IMR-90 (cell line): ENCODE measurements around the gene FLT1. TPM values are rescaled to one million over a fixed set of nuclear protein-coding genes. Genes with fewer than 3 reads are reported as not detected.

Experiments
- ATAC-seq: fragments of 200-7000 bp; cut with Tn5 transposase; 2 replicates; pipeline ENCODE4 v1.9.1; 2020; ENCODE audit warnings: low read depth, mild to moderate bottlenecking, moderate library complexity
- BruUV-seq: library from RNA; stranded (reverse); fragments of 400-500 nt; replicated peaks from 2 replicates; lab custom pipeline; 2021; lab: Mats Ljungman, UMichigan
- CTCF ChIA-PET: fragments of 300-600 bp; formaldehyde crosslinking; extraction: SDS; loops from one replicate; lab custom pipeline; 2021; ENCODE audit warnings: antibody characterized with exemption; lab: Yijun Ruan, JAX
- POLR2A ChIA-PET: fragments of 300-600 bp; sonication (Branson Sonifier 250); formaldehyde crosslinking; loops from one replicate; lab custom pipeline; 2022; ENCODE audit warnings: antibody characterized with exemption; ENCODE audit not compliant: unreplicated experiment; lab: Charles Lee
- DNase-seq: peaks from one replicate; pipeline ENCODE4 v3.0.0; 2013
- H2AFZ ChIP-seq: replicated peaks from 2 replicates; pipeline ENCODE3; 2013; ENCODE audit warnings: low read length, mild to moderate bottlenecking; ENCODE audit not compliant: poor library complexity
- H2AK5ac ChIP-seq: 2 replicates; pipeline ENCODE4 v1.6.1; 2013; ENCODE audit warnings: low read depth, low read length, inconsistent platforms
- H2AK9ac ChIP-seq: replicated peaks from 2 replicates; pipeline ENCODE3; 2013; ENCODE audit warnings: mild to moderate bottlenecking, low read depth, low read length, moderate library complexity; ENCODE audit not compliant: poor library complexity
- H2BK120ac ChIP-seq: 2 replicates; pipeline ENCODE4 v1.6.1; 2013; ENCODE audit warnings: low read depth, low read length, inconsistent platforms
- H2BK15ac ChIP-seq: 3 replicates; pipeline ENCODE4 v1.6.1; 2013; ENCODE audit warnings: low read depth, low read length, inconsistent platforms
- H2BK20ac ChIP-seq: 2 replicates; pipeline ENCODE4 v1.6.1; 2013; ENCODE audit warnings: low read depth, mild to moderate bottlenecking, inconsistent platforms, low read length, moderate library complexity
- H2BK5ac ChIP-seq: 2 replicates; pipeline ENCODE4 v1.6.1; 2013; ENCODE audit warnings: mild to moderate bottlenecking, low read depth, low read length, inconsistent platforms; ENCODE audit not compliant: poor library complexity, severe bottlenecking
- H3K14ac ChIP-seq: replicated peaks from 2 replicates; pipeline ENCODE4 v1.6.1; 2013; ENCODE audit warnings: low read depth, low read length, inconsistent platforms
- H3K18ac ChIP-seq: 2 replicates; pipeline ENCODE4 v1.6.1; 2013; ENCODE audit warnings: low read depth, low read length, control low read depth
- H3K23ac ChIP-seq: 2 replicates; pipeline ENCODE4 v1.6.1; 2013; ENCODE audit warnings: low read depth, low read length, inconsistent platforms
- H3K27ac ChIP-seq: 2 replicates; pipeline ENCODE4 v1.5.1; 2013; ENCODE audit warnings: mild to moderate bottlenecking, control low read depth, low read length; ENCODE audit not compliant: insufficient read depth
- H3K27me3 ChIP-seq: 2 replicates; pipeline ENCODE4 v1.6.1; 2013; ENCODE audit warnings: low read length; ENCODE audit not compliant: control insufficient read depth, insufficient read depth
- H3K36me3 ChIP-seq: 2 replicates; pipeline ENCODE4 v1.6.1; 2013; ENCODE audit warnings: low read length, mixed read lengths; ENCODE audit not compliant: control insufficient read depth, insufficient read depth
- H3K4ac ChIP-seq: 2 replicates; pipeline ENCODE4 v1.6.1; 2013; ENCODE audit warnings: low read depth, low read length, inconsistent platforms
- H3K4me1 ChIP-seq: 2 replicates; pipeline ENCODE4 v1.6.1; 2013; ENCODE audit warnings: low read length, mixed read lengths; ENCODE audit not compliant: control insufficient read depth, insufficient read depth
- H3K4me2 ChIP-seq: 2 replicates; pipeline ENCODE4 v1.6.1; 2013; ENCODE audit warnings: low read depth, mild to moderate bottlenecking, control low read depth, low read length, moderate library complexity
- H3K4me3 ChIP-seq: 2 replicates; pipeline ENCODE4 v1.5.1; 2013; ENCODE audit warnings: low read depth, mild to moderate bottlenecking, control low read depth, low read length, moderate library complexity; ENCODE audit not compliant: insufficient read depth
- H3K56ac ChIP-seq: 2 replicates; pipeline ENCODE4 v1.6.1; 2013; ENCODE audit warnings: low read length, inconsistent platforms; ENCODE audit not compliant: insufficient read depth; ENCODE audit errors: extremely low read depth
- H3K79me1 ChIP-seq, 2 experiments: 2 replicates each; pipeline ENCODE4 v1.6.1; 2013; ENCODE audit warnings: low read length in 2 of 2, inconsistent platforms in 1 of 2, low read depth in 1 of 2
- H3K9ac ChIP-seq: 2 replicates; pipeline ENCODE4 v1.6.1; 2013; ENCODE audit warnings: low read depth, low read length, control low read depth
- H3K9me1 ChIP-seq: 2 replicates; pipeline ENCODE4 v1.6.1; 2013; ENCODE audit warnings: low read length, inconsistent platforms; ENCODE audit not compliant: insufficient read depth
- H3K9me3 ChIP-seq: 2 replicates; pipeline ENCODE4 v1.6.1; 2013; ENCODE audit warnings: low read length; ENCODE audit not compliant: control insufficient read depth, insufficient read depth
- H4K20me1 ChIP-seq: 2 replicates; pipeline ENCODE4 v1.6.1; 2013; ENCODE audit warnings: low read length, inconsistent platforms; ENCODE audit not compliant: insufficient read depth
- H4K5ac ChIP-seq: 2 replicates; pipeline ENCODE4 v1.6.1; 2013; ENCODE audit warnings: mild to moderate bottlenecking, low read depth, low read length, control low read depth
- H4K8ac ChIP-seq, 2 experiments: 2 replicates each; pipeline ENCODE4 v1.6.1; 2013; ENCODE audit warnings: low read depth in 2 of 2, low read length in 2 of 2, control low read depth in 1 of 2, inconsistent platforms in 1 of 2
- H4K91ac ChIP-seq: 2 replicates; pipeline ENCODE4 v1.6.1; 2013; ENCODE audit warnings: low read depth, low read length, inconsistent platforms; ENCODE audit not compliant: insufficient read depth
- CEBPB ChIP-seq: IDR thresholded peaks from 2 replicates; pipeline ENCODE4 v1.6.1; 2012; ENCODE audit warnings: low read depth, low read length, improper control_type of control experiment
- MAFK ChIP-seq: IDR thresholded peaks from 2 replicates; pipeline ENCODE4 v1.6.1; 2012; ENCODE audit warnings: low read depth, low read length, improper control_type of control experiment
- MXI1 ChIP-seq: IDR thresholded peaks from 2 replicates; pipeline ENCODE4 v1.6.1; 2012; ENCODE audit warnings: low read depth, mild to moderate bottlenecking, low read length, moderate library complexity, borderline replicate concordance
- RAD21 ChIP-seq: IDR thresholded peaks from 2 replicates; pipeline ENCODE4 v1.6.1; 2012; ENCODE audit warnings: low read length, improper control_type of control experiment
- RCOR1 ChIP-seq: IDR thresholded peaks from 2 replicates; pipeline ENCODE4 v1.6.1; 2012; ENCODE audit warnings: mild to moderate bottlenecking, low read length, improper control_type of control experiment; ENCODE audit not compliant: insufficient replicate concordance
- SMC3 ChIP-seq: fragments of 150-350 bp; IDR thresholded peaks from 2 replicates; pipeline ENCODE4 v1.6.1; 2016; ENCODE audit warnings: low read depth, mild to moderate bottlenecking, antibody characterized with exemption, low read length, moderate library complexity
- USF2 ChIP-seq: fragments of 150-350 bp; IDR thresholded peaks from 2 replicates; pipeline ENCODE4 v1.6.1; 2017; ENCODE audit warnings: mild to moderate bottlenecking, antibody characterized with exemption, low read length, low read depth
- WGBS, 2 experiments: methylation state at CpG; one replicate each; pipeline versions ENCODE4 v1.1.5 to v1.1.7; 2013; ENCODE audit warnings: missing lambda C conversion rate in 2 of 2; ENCODE audit not compliant: insufficient read length in 1 of 2; ENCODE audit errors: extremely low coverage in 2 of 2; 5-methylcytosine and 5-hydroxymethylcytosine counted together
- dilution Hi-C: fragments of 300-500 bp; cut with HindIII; formaldehyde crosslinking; loops from one replicate; pipeline ENCODE4 v1.14.3; 2018; ENCODE audit warnings: low sequenced_read_pairs; ENCODE audit not compliant: unreplicated experiment
- in situ Hi-C: fragments of 300-500 bp; cut with MboI; formaldehyde crosslinking; loops from 3 replicates; pipeline ENCODE4 v1.14.3; 2019; ENCODE audit warnings: low sequenced_read_pairs, inconsistent platforms, mixed read lengths
- intact Hi-C: fragments of 100-400 bp; cut with micrococcal nuclease; formaldehyde crosslinking; loops from 2 replicates; pipeline ENCODE4 v1.10.0; 2022
- polyA plus RNA-seq, 3 experiments: library from polyadenylated mRNA; depleted of rRNA; stranded (reverse); fragments of >200 nt; gene quantifications; 2 replicates each; pipeline ENCODE4 v1.2.3, GENCODE V29; 2012; ENCODE audit warnings: low replicate concordance in 1 of 3
- total RNA-seq: library from RNA; depleted of rRNA; stranded (reverse); fragments of >200 nt; gene quantifications from 2 replicates; pipeline ENCODE4 v1.2.3, GENCODE V29; 2012

Gene FLT1
- total and polyA plus RNA-seq, 2 of the 4 experiments (the other 2 are of a cell fraction) = 4.5 to 10.4 TPM

- no peak overlapping the region for H3K14ac ChIP-seq
- no peak overlapping the region for H3K4me3 ChIP-seq
- peaks cover 12% of the 10 kb centered on the region for H3K36me3 ChIP-seq
- no peaks in the 10 kb centered on the region for H4K20me1 ChIP-seq
- no peak overlapping the region for H2AK9ac ChIP-seq
- no peak overlapping the region for H3K23ac ChIP-seq
- no peak overlapping the region for H3K18ac ChIP-seq
- no peaks in the 10 kb centered on the region for H3K9me1 ChIP-seq
- H2AK5ac ChIP-seq = no peak overlapping the region
- H3K9me3 ChIP-seq = no peaks in the 10 kb centered on the region
- no peak overlapping the region for H2BK15ac ChIP-seq
- in situ Hi-C loops (no loop called here), intact Hi-C loops (no loop called here), dilution Hi-C loops (no loop called here)
- H3K27me3 ChIP-seq = no peaks in the 10 kb centered on the region
- H2AFZ ChIP-seq = no peak overlapping the region
- H4K5ac ChIP-seq = no peak overlapping the region
- H3K4me2 ChIP-seq = no peak overlapping the region
- ChIA-PET CTCF (no interaction called here), POLR2A (no interaction called here)
- no CpG with 5 or more reads among the region's 1 CpG for WGBS, 2 experiments
- H3K79me1 ChIP-seq = peaks cover 0 to 6% of the 10 kb centered on the region in 2 experiments; a peak in 1 of 4 replicates
- no peak overlapping the region for H4K91ac ChIP-seq
- no peak overlapping the region for H3K9ac ChIP-seq
- ATAC-seq = no peak
- H2BK120ac ChIP-seq = no peak overlapping the region
- no peak for DNase-seq
- H3K4ac ChIP-seq = no peak overlapping the region
- no peaks in the 10 kb centered on the region for H3K4me1 ChIP-seq
- H2BK20ac ChIP-seq = no peak overlapping the region
- no peak overlapping the region for H3K56ac ChIP-seq
- TF ChIP-seq RCOR1 = no peak
- no peak for TF ChIP-seq CEBPB
- TF ChIP-seq USF2 = no peak
- no peak for TF ChIP-seq SMC3
- no peak for TF ChIP-seq MAFK
- TF ChIP-seq MXI1 = no peak
- TF ChIP-seq RAD21 = no peak
- H2BK5ac ChIP-seq = no peak overlapping the region
- H3K27ac ChIP-seq = no peak overlapping the region
- no TSS peak for BruUV-seq
- H4K8ac ChIP-seq = no peak overlapping the region
Observed at GRCh38 chr13:28286263-28286662, 208.7 kb downstream of the FLT1 start.
